AG08395 (cell line): ENCODE measurements around the gene RABGAP1.

Experiments used
- DNase-seq: peaks from one replicate; pipeline ENCODE4 v3.0.0; 2012; ENCODE audit warnings: mixed read lengths, low spot score

Gene RABGAP1

GRCh38 chr9:122944960-122945888, 4.4 kb downstream of the RABGAP1 start:
- no peak for DNase-seq

GRCh38 chr9:122946461-122947005, 5.7 kb downstream of the RABGAP1 start:
- no peak for DNase-seq

GRCh38 chr9:122948313-122948712, 7.5 kb downstream of the RABGAP1 start:
- no peak for DNase-seq

GRCh38 chr9:122949696-122950095, 8.9 kb downstream of the RABGAP1 start:
- DNase-seq: no peak

GRCh38 chr9:122950263-122950662, 9.4 kb downstream of the RABGAP1 start:
- no peak for DNase-seq

GRCh38 chr9:122951056-122951455, 10.2 kb downstream of the RABGAP1 start:
- no peak for DNase-seq

GRCh38 chr9:122954253-122954691, 13.5 kb downstream of the RABGAP1 start:
- DNase-seq: peak; percentile 28

GRCh38 chr9:122955961-122956360, 15.1 kb downstream of the RABGAP1 start:
- no peak for DNase-seq

- DNase-seq: no peak
Measured at GRCh38 chr9:122961139-122961538, 20.3 kb downstream of the RABGAP1 start.

GRCh38 chr9:122975196-122975595, 34.4 kb downstream of the RABGAP1 start:
- no peak for DNase-seq

GRCh38 chr9:122978601-122979000, 37.8 kb downstream of the RABGAP1 start:
- DNase-seq: no peak

GRCh38 chr9:122986010-122986409, 45.2 kb downstream of the RABGAP1 start:
- DNase-seq: no peak

GRCh38 chr9:122988141-122988540, 47.3 kb downstream of the RABGAP1 start:
- DNase-seq: no peak

GRCh38 chr9:122988920-122989621, 48.3 kb downstream of the RABGAP1 start:
- DNase-seq: no peak

- DNase-seq: peak; percentile 86
Measured at GRCh38 chr9:122991370-122991830, 50.6 kb downstream of the RABGAP1 start.

GRCh38 chr9:122996586-122996985, 55.8 kb downstream of the RABGAP1 start:
- DNase-seq: no peak

- DNase-seq: no peak
Measured at GRCh38 chr9:122998448-122998847, 57.6 kb downstream of the RABGAP1 start.

GRCh38 chr9:123000371-123001068, 59.7 kb downstream of the RABGAP1 start:
- DNase-seq: no peak

- no peak for DNase-seq
Measured at GRCh38 chr9:123002754-123003153, 61.9 kb downstream of the RABGAP1 start.

- peak; percentile 4 for DNase-seq
Measured at GRCh38 chr9:123003466-123003865, 62.6 kb downstream of the RABGAP1 start.

GRCh38 chr9:123005964-123006363, 65.1 kb downstream of the RABGAP1 start:
- DNase-seq: no peak

- DNase-seq: no peak
Measured at GRCh38 chr9:123007269-123007668, 66.4 kb downstream of the RABGAP1 start.
